Measurements from ENCODE around the gene ZCCHC8.

The ZCCHC8 gene

DNA sequence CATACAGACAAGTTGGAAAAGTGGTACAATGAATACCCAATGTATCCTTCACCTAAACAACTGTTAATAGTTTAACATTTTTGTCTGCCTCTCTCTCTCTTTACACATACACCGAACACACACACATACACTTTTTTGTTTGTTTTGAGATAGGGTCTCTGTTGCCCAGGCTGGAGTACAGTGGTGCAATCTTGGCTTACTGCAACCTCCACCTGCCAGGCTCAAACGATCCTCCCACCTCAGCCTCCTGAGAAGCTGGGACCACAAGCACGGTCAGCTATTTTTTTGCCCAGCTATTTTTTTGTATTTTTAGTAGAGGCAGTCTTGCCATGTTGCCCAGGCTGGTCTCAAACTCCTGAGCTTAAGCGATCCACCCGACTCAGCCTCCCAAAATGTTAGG is 16.8 kb downstream of the ZCCHC8 start:
- TF ChIP-seq, protein P1, sequence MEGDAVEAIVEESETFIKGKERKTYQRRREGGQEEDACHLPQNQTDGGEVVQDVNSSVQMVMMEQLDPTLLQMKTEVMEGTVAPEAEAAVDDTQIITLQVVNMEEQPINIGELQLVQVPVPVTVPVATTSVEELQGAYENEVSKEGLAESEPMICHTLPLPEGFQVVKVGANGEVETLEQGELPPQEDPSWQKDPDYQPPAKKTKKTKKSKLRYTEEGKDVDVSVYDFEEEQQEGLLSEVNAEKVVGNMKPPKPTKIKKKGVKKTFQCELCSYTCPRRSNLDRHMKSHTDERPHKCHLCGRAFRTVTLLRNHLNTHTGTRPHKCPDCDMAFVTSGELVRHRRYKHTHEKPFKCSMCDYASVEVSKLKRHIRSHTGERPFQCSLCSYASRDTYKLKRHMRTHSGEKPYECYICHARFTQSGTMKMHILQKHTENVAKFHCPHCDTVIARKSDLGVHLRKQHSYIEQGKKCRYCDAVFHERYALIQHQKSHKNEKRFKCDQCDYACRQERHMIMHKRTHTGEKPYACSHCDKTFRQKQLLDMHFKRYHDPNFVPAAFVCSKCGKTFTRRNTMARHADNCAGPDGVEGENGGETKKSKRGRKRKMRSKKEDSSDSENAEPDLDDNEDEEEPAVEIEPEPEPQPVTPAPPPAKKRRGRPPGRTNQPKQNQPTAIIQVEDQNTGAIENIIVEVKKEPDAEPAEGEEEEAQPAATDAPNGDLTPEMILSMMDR (conservative IDR thresholded peaks at IDR 0.05; ENCODE audit: low read depth, low read length) = no peak
- no peaks in the 10 kb centered on the region for H3K27me3 ChIP-seq (ENCODE audit: insufficient read depth, low read depth)
- no peaks in the 10 kb centered on the region for H3K4me1 ChIP-seq (ENCODE audit: low read depth, poor library complexity, severe bottlenecking)

DNA sequence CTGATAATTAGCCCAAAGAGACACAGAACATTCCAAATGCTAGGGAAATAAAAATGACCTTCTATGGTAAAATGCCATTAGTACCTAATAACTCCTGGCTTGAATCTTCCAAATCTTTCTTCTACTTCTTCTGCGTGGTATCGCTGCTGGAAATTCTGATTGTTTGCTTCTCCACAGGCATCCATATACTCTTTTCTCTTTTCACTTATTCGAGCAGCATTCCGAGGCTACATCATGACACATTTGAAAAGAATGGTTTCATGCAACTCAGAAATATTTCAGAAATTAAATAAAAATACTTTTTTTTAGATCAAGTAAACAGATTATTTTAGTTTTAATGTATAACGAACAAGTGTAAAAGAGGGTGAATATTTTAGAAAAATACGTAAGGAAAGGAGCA is 18.9 kb downstream of the ZCCHC8 start:
- TF ChIP-seq, protein P1 (conservative IDR thresholded peaks at IDR 0.05; ENCODE audit: low read depth, low read length) = no peak
- Histone ChIP-seq H3K79me2 (ENCODE audit: insufficient read depth, low read depth) (no peaks in the 10 kb centered on the region), H3K4me2 (no peak overlapping the region), H3K9ac (no peak overlapping the region), H3K36me3 (ENCODE audit: insufficient read depth) (peaks cover 4% of the 10 kb centered on the region; the same call in 1 of the 2 replicates), H3K4me3 (IDR thresholded peaks at IDR 0.05; ENCODE audit: insufficient read depth, low read depth, low read length) (no peak overlapping the region), H2AFZ (ENCODE audit: low read depth) (no peak overlapping the region), H3K4me1 (ENCODE audit: low read depth, poor library complexity, severe bottlenecking) (no peaks in the 10 kb centered on the region), H3K27ac (no peak overlapping the region), H3K27me3 (ENCODE audit: insufficient read depth, low read depth) (no peaks in the 10 kb centered on the region), H4K20me1 (ENCODE audit: insufficient read depth) (no peaks in the 10 kb centered on the region)

More for the DNA sequence above, 16.8 kb downstream of the ZCCHC8 start:
- no peak overlapping the region for H3K9ac ChIP-seq
- H3K36me3 ChIP-seq (ENCODE audit: insufficient read depth) = peaks cover 4% of the 10 kb centered on the region; the same call in 1 of the 2 replicates
- H3K4me2 ChIP-seq = no peak overlapping the region
- H3K4me3 ChIP-seq (IDR thresholded peaks at IDR 0.05; ENCODE audit: insufficient read depth, low read depth, low read length) = no peak overlapping the region
- no peak overlapping the region for H3K27ac ChIP-seq
- no peak overlapping the region for H2AFZ ChIP-seq (ENCODE audit: low read depth)
- H4K20me1 ChIP-seq (ENCODE audit: insufficient read depth) = no peaks in the 10 kb centered on the region
- no peaks in the 10 kb centered on the region for H3K79me2 ChIP-seq (ENCODE audit: insufficient read depth, low read depth)

DNA sequence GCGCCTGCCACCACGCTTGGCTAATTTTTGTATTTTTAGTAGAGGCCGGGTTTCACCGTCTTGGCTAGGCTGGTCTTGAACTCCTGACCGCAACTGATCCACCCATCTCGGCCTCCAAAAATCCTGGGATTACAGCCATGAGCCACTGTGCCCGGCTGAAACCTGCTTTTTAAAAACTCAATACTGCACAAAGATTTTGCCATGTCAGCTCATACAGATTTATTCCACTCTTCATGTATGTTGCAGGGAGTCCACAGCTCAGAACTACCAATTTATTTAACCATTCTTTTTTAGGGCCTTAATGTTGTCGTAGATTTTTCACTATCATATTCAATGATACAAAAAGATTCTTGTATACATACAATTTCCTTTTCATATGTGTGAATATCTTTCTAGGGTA is 20.0 kb downstream of the ZCCHC8 start:
- Histone ChIP-seq H3K36me3 (ENCODE audit: insufficient read depth) (peaks cover under 1% of the 10 kb centered on the region; the same call in 1 of the 2 replicates), H3K4me3 (IDR thresholded peaks at IDR 0.05; ENCODE audit: insufficient read depth, low read depth, low read length) (no peak overlapping the region), H4K20me1 (ENCODE audit: insufficient read depth) (no peaks in the 10 kb centered on the region), H3K27ac (no peak overlapping the region), H2AFZ (ENCODE audit: low read depth) (no peak overlapping the region), H3K4me1 (ENCODE audit: low read depth, poor library complexity, severe bottlenecking) (no peaks in the 10 kb centered on the region), H3K4me2 (no peak overlapping the region), H3K27me3 (ENCODE audit: insufficient read depth, low read depth) (no peaks in the 10 kb centered on the region), H3K9ac (no peak overlapping the region), H3K79me2 (ENCODE audit: insufficient read depth, low read depth) (no peaks in the 10 kb centered on the region)
- TF ChIP-seq, protein P1 (conservative IDR thresholded peaks at IDR 0.05; ENCODE audit: low read depth, low read length) = no peak

DNA sequence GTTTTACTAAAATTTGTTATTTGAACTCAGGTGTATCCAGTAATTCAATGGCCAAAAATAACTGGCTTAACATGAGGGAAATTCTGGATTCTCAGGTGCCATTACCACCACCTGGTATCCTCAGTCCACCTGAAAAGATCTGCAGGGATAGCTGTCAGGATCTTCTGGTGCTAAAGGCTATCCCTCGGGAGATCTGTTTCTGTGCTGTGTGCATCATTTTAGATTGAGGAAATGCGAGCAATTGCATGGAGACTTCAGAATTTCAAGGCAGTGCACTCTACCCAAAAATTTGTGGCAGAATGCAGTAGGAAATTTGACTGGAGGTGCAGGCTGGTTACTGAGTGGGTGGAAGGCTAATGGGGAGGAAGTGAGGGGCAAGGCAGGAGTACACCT is 26.4 kb downstream of the ZCCHC8 start:
- H3K4me2 ChIP-seq = no peak overlapping the region
- no peaks in the 10 kb centered on the region for H3K36me3 ChIP-seq (ENCODE audit: insufficient read depth)
- no peak overlapping the region for H3K4me3 ChIP-seq (IDR thresholded peaks at IDR 0.05; ENCODE audit: insufficient read depth, low read depth, low read length)

More for the DNA sequence above, 26.4 kb downstream of the ZCCHC8 start:
- Histone ChIP-seq H3K27ac (no peak overlapping the region), H3K27me3 (ENCODE audit: insufficient read depth, low read depth) (no peaks in the 10 kb centered on the region), H3K79me2 (ENCODE audit: insufficient read depth, low read depth) (no peaks in the 10 kb centered on the region), H2AFZ (ENCODE audit: low read depth) (no peak overlapping the region), H4K20me1 (ENCODE audit: insufficient read depth) (no peaks in the 10 kb centered on the region), H3K9ac (no peak overlapping the region), H3K4me1 (ENCODE audit: low read depth, poor library complexity, severe bottlenecking) (peaks cover 13% of the 10 kb centered on the region)
- TF ChIP-seq, protein P1 (conservative IDR thresholded peaks at IDR 0.05; ENCODE audit: low read depth, low read length) = no peak
